CD4-positive, alpha-beta T cell (primary cell): ENCODE measurements around the gene RUNX1. TPM values are rescaled to one million over a fixed set of nuclear protein-coding genes. Genes with fewer than 3 reads are reported as not detected.

Experiments
- ATAC-seq: fragments of 200-7000 bp; cut with Tn5 transposase; one replicate; pipeline ENCODE4 v1.10.0; 2022; ENCODE audit warnings: mild to moderate bottlenecking; ENCODE audit not compliant: poor library complexity
- CTCF ChIA-PET: fragments of 350-600 bp; sonication (Branson Sonifier 250); formaldehyde crosslinking; loops from one replicate; lab custom pipeline; 2021; ENCODE audit warnings: antibody characterized with exemption, inconsistent platforms; lab: Charles Lee
- POLR2A ChIA-PET: fragments of 350-600 bp; sonication (Branson Sonifier 250); formaldehyde crosslinking; loops from one replicate; lab custom pipeline; 2021; ENCODE audit warnings: antibody characterized with exemption, inconsistent platforms; lab: Charles Lee
- DNase-seq, 14 experiments: peaks; one replicate each; pipeline ENCODE4 v3.0.0-alpha.2; 2013 to 2020; ENCODE audit warnings: mixed read lengths in 2 of 14
- H3K27ac ChIP-seq, 2 donors: one replicate each; pipeline versions ENCODE4 v1.5.1 to v1.7.0; 2013; ENCODE audit warnings: low read length in 2 of 2, low read depth in 1 of 2, mild to moderate bottlenecking in 1 of 2
- H3K27me3 ChIP-seq, 2 experiments: 1 replicate in 1 of 2; 2 replicates in 1 of 2; pipeline versions ENCODE4 v1.6.1 to v1.7.0; 2013; ENCODE audit warnings: low read length in 2 of 2, control low read depth in 1 of 2, mild to moderate bottlenecking in 1 of 2, moderate library complexity in 1 of 2; ENCODE audit not compliant: insufficient read depth in 2 of 2, control insufficient read depth in 1 of 2
- H3K36me3 ChIP-seq: one replicate; pipeline ENCODE4 v1.6.1; 2013; ENCODE audit warnings: low read length, control low read depth; ENCODE audit not compliant: insufficient read depth
- H3K4me1 ChIP-seq: one replicate; pipeline ENCODE4 v1.6.1; 2013; ENCODE audit warnings: low read length, control low read depth; ENCODE audit not compliant: insufficient read depth
- H3K4me3 ChIP-seq: one replicate; pipeline ENCODE4 v1.5.1; 2013; ENCODE audit warnings: mild to moderate bottlenecking, low read length, moderate library complexity
- H3K9me3 ChIP-seq, 2 experiments: 1 replicate in 1 of 2; 2 replicates in 1 of 2; pipeline versions ENCODE4 v1.6.1 to v1.7.0; 2013; ENCODE audit warnings: low read length in 2 of 2, mild to moderate bottlenecking in 2 of 2, control low read depth in 1 of 2, moderate library complexity in 1 of 2; ENCODE audit not compliant: control insufficient read depth in 1 of 2, insufficient read depth in 1 of 2
- H3K27ac Mint-ChIP-seq: one replicate; pipeline ENCODE4 v1.8.0; 2020; ENCODE audit warnings: mixed read lengths
- H3K27me3 Mint-ChIP-seq: one replicate; pipeline ENCODE4 v1.8.0; 2021; ENCODE audit warnings: mixed read lengths
- H3K36me3 Mint-ChIP-seq: one replicate; pipeline ENCODE4 v1.8.0; 2021; ENCODE audit warnings: low read depth, mixed read lengths
- H3K4me1 Mint-ChIP-seq: one replicate; pipeline ENCODE4 v1.8.0; 2021; ENCODE audit warnings: low read depth, mixed read lengths
- H3K4me3 Mint-ChIP-seq: one replicate; pipeline ENCODE4 v1.8.0; 2020; ENCODE audit warnings: mild to moderate bottlenecking, mixed read lengths
- H3K9me3 Mint-ChIP-seq: one replicate; pipeline ENCODE4 v1.8.0; 2020; ENCODE audit warnings: mixed read lengths
- intact Hi-C, 2 experiments: fragments of 100-400 bp; cut with DNase I in 1 of 2; cut with micrococcal nuclease in 1 of 2; formaldehyde crosslinking; loops; one replicate each; pipeline versions ENCODE4 v1.15.1 to v1.9.0; 2023 to 2025; cut with DNase I, micrococcal nuclease
- total RNA-seq, 174 experiments: library from RNA in 2 of 174; stranded (reverse) in 2 of 174; gene quantifications; one replicate each; pipeline ENCODE4 v1.2.3 and lab custom pipeline; 2021 to 2026
- TF ChIP-seq, protein P1 (sequence below): fragments of 200-600 bp; IDR thresholded peaks from one replicate; pipeline ENCODE4 v1.8.0; 2022; ENCODE audit warnings: antibody characterized with exemption, mild to moderate bottlenecking

RUNX1 gene
- total RNA-seq, 2 experiments from 2014 or later: 71.7 to 74.3 TPM

DNA sequence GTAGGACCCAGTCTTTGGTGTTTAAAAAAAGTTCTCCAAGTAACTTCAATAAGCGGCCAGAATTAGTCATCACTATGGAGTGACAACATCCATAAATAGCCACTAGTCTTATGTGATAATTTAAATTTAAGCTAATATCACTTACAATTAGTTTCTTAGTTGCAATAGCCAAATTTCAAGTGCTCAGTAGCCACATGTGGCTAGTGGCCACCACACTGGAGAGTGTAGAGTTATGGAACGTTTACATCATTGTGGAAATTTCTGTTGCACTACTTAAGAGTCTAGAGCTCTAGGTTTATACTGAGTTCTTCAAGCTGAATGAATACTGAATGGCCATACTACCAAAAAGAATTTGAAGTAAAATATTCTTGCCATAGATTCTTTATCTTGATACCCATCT, 121.1 kb downstream of the RUNX1 start:
- DNase-seq: no peak
- Mint-ChIP-seq H3K4me1 (peaks cover 84% of the 10 kb centered on the region), H3K4me3 (no peak overlapping the region), H3K36me3 (peaks cover 48% of the 10 kb centered on the region), H3K9me3 (peaks cover 2% of the 10 kb centered on the region), H3K27me3 (no peaks in the 10 kb centered on the region), H3K27ac (no peak overlapping the region)
- intact Hi-C loops: loop anchor here in 1 of 2 experiments (5.0 kb wide), 1 partner anchor 34 kb away; no protein-coding TSS in a partner anchor
- POLR2A ChIA-PET: interaction anchor here (0.6 to 1.9 kb wide), 2 partner anchors 8 to 46 kb away, joined by 3 to 11 read pairs; no protein-coding TSS in a partner anchor
- CTCF ChIA-PET: interaction anchor here (1.2 to 2.6 kb wide), 4 partner anchors 28 to 123 kb away, joined by 3 to 8 read pairs (median 5); no protein-coding TSS in a partner anchor
- no peak for ATAC-seq
- H3K4me1 ChIP-seq: peaks cover 27% of the 10 kb centered on the region
- H3K27ac ChIP-seq: no peak overlapping the region
- peaks cover 15% of the 10 kb centered on the region for H3K36me3 ChIP-seq
- TF ChIP-seq, protein P1, sequence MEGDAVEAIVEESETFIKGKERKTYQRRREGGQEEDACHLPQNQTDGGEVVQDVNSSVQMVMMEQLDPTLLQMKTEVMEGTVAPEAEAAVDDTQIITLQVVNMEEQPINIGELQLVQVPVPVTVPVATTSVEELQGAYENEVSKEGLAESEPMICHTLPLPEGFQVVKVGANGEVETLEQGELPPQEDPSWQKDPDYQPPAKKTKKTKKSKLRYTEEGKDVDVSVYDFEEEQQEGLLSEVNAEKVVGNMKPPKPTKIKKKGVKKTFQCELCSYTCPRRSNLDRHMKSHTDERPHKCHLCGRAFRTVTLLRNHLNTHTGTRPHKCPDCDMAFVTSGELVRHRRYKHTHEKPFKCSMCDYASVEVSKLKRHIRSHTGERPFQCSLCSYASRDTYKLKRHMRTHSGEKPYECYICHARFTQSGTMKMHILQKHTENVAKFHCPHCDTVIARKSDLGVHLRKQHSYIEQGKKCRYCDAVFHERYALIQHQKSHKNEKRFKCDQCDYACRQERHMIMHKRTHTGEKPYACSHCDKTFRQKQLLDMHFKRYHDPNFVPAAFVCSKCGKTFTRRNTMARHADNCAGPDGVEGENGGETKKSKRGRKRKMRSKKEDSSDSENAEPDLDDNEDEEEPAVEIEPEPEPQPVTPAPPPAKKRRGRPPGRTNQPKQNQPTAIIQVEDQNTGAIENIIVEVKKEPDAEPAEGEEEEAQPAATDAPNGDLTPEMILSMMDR: no peak
- H3K4me3 ChIP-seq: no peak overlapping the region
- no peaks in the 10 kb centered on the region for H3K27me3 ChIP-seq
- H3K9me3 ChIP-seq: no peaks in the 10 kb centered on the region

GRCh38 chr21:34926803-34927467, 122.2 kb downstream of the RUNX1 start:
- H3K27ac ChIP-seq: no peak overlapping the region
- TF ChIP-seq, protein P1: no peak
- Mint-ChIP-seq H3K27me3 (no peaks in the 10 kb centered on the region), H3K9me3 (peaks cover 2% of the 10 kb centered on the region), H3K36me3 (peaks cover 57% of the 10 kb centered on the region), H3K4me3 (no peak overlapping the region), H3K27ac (peak overlapping the region; percentile 34), H3K4me1 (peaks cover 84% of the 10 kb centered on the region)
- ChIA-PET POLR2A (interaction anchor here (0.8 to 1.9 kb wide), 2 partner anchors 9 to 165 kb away, joined by 3 to 11 read pairs; no protein-coding TSS in a partner anchor), CTCF (interaction anchor here (1.2 to 2.2 kb wide), 2 partner anchors 9 to 29 kb away, joined by 3 to 8 read pairs; no protein-coding TSS in a partner anchor)
- H3K36me3 ChIP-seq: peaks cover 15% of the 10 kb centered on the region
- intact Hi-C loops: loop anchor here in 1 of 2 experiments (5.0 kb wide), 1 partner anchor 35 kb away; no protein-coding TSS in a partner anchor
- no peaks in the 10 kb centered on the region for H3K27me3 ChIP-seq
- no peaks in the 10 kb centered on the region for H3K9me3 ChIP-seq
- no peak overlapping the region for H3K4me3 ChIP-seq
- peaks cover 21% of the 10 kb centered on the region for H3K4me1 ChIP-seq
- ATAC-seq: no peak
- no peak for DNase-seq

DNA sequence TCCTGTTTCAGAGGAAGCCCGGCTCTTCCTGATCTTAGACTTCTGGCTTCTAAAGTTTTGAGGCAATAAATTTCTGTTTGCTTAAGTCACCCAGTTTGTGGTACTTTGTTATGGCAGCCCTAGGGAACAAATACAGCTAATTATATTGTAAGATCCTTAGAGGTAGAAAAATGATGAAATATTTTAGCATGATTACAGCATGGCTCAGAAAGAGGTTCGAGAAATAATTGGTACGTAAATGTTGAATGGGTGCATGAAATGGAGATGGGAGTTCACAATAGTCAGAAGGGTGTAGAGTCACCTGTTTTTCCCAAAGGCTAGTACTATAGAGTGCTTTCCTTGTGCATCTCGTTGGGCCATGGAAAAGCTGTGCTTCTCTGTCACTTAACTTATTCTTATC, 123.5 kb downstream of the RUNX1 start:
- Mint-ChIP-seq H3K4me1 (peaks cover 87% of the 10 kb centered on the region), H3K4me3 (no peak overlapping the region), H3K27me3 (no peaks in the 10 kb centered on the region), H3K9me3 (peaks cover 2% of the 10 kb centered on the region), H3K27ac (peak overlapping the region; percentile 75), H3K36me3 (peaks cover 63% of the 10 kb centered on the region)
- H3K27ac ChIP-seq: no peak overlapping the region
- ATAC-seq (no peak), DNase-seq (no peak)
- POLR2A ChIA-PET: no interaction called here
- CTCF ChIA-PET: no interaction called here
- H3K9me3 ChIP-seq: no peaks in the 10 kb centered on the region
- H3K27me3 ChIP-seq: no peaks in the 10 kb centered on the region
- H3K36me3 ChIP-seq: peaks cover 15% of the 10 kb centered on the region
- peaks cover 16% of the 10 kb centered on the region for H3K4me1 ChIP-seq
- H3K4me3 ChIP-seq: no peak overlapping the region
- TF ChIP-seq, protein P1: no peak
- intact Hi-C loops: loop anchor here in 1 of 2 experiments (5.0 kb wide), 1 partner anchor 37 kb away; no protein-coding TSS in a partner anchor
